HG03460 (cell line): ENCODE results near the gene PSMC1.
"Not testable (repeated sequence)": the region's sequence is repeated elsewhere in the genome, so short reads cannot be mapped to it uniquely, and the experiment has no call there.

Source experiments
- ATAC-seq: cut with Tn5 transposase; IDR thresholded peaks from one replicate; pipeline ENCODE4 v1.9.1; 2021; ENCODE audit not compliant: unreplicated experiment

Gene PSMC1

GRCh38 chr14:90256354-90257131 is at the start of gene PSMC1:
Gene PSMC1 (plus strand): TSS chr14:90256553. CDS start chr14:90256598, 45 bp downstream.
- peak; percentile 94 for ATAC-seq

- ATAC-seq, result no peak
These were observed 43.1 kb upstream of the PSMC1 start for GRCh38 chr14:90213099-90213748.

- ATAC-seq, result no peak
These were observed 27.9 kb upstream of the PSMC1 start for GRCh38 chr14:90228478-90228877.

GRCh38 chr14:90229942-90230341 is 26.4 kb upstream of the PSMC1 start:
- ATAC-seq, result not testable (repeated sequence)

- ATAC-seq, result no peak
These were observed 21.0 kb upstream of the PSMC1 start for GRCh38 chr14:90235179-90235976.

GRCh38 chr14:90239139-90239538 is 17.2 kb upstream of the PSMC1 start:
- no peak for ATAC-seq

GRCh38 chr14:90242444-90242843 is 13.9 kb upstream of the PSMC1 start:
- ATAC-seq, result no peak

- ATAC-seq, result no peak
These were observed 9.4 kb upstream of the PSMC1 start for GRCh38 chr14:90246936-90247335.

- not testable (repeated sequence) for ATAC-seq
These were observed 8.9 kb upstream of the PSMC1 start for GRCh38 chr14:90247441-90247840.

GRCh38 chr14:90248594-90248993 is 7.8 kb upstream of the PSMC1 start:
- ATAC-seq, result no peak

GRCh38 chr14:90253826-90254225 is 2.5 kb upstream of the PSMC1 start:
- ATAC-seq, result no peak

- ATAC-seq, result no peak
These were observed 482 bp upstream of the PSMC1 start for GRCh38 chr14:90255871-90256270.

- peak; percentile 97 for ATAC-seq
These were observed 7.5 kb downstream of the PSMC1 start for GRCh38 chr14:90263748-90264449.

- no peak for ATAC-seq
These were observed 10.2 kb downstream of the PSMC1 start for GRCh38 chr14:90266441-90267154.

GRCh38 chr14:90268420-90268819 is 12.1 kb downstream of the PSMC1 start:
- ATAC-seq, result no peak

GRCh38 chr14:90272523-90272922 is 16.2 kb downstream of the PSMC1 start:
- no peak for ATAC-seq

GRCh38 chr14:90273532-90273931 is 17.2 kb downstream of the PSMC1 start:
- no peak for ATAC-seq

- ATAC-seq, result no peak
These were observed 17.7 kb downstream of the PSMC1 start for GRCh38 chr14:90274019-90274418.

GRCh38 chr14:90274808-90275457 is 18.6 kb downstream of the PSMC1 start:
- no peak for ATAC-seq

GRCh38 chr14:90275458-90275814 is 19.1 kb downstream of the PSMC1 start:
- ATAC-seq, result no peak
